Loucy (cell line): Measurements from ENCODE around the gene ADARB1.

Experiments
- H2AFZ ChIP-seq: fragments of 200-600 bp; sonication (generic); 2 replicates; pipeline ENCODE4 v1.6.0; 2016; ENCODE audit warnings: antibody characterized with exemption, mild to moderate bottlenecking, low read length, moderate library complexity
- H3F3A ChIP-seq: fragments of 200-600 bp; 2 replicates; pipeline ENCODE4 v1.6.0; 2016; ENCODE audit warnings: antibody characterized with exemption, low read depth, mild to moderate bottlenecking
- H3K27me3 ChIP-seq: fragments of 200-600 bp; sonication (generic); 2 replicates; pipeline ENCODE4 v1.6.1; 2014; ENCODE audit warnings: low read length, mild to moderate bottlenecking; ENCODE audit not compliant: insufficient read depth, poor library complexity, severe bottlenecking
- H3K36me3 ChIP-seq: fragments of 200-600 bp; sonication (generic); 2 replicates; pipeline ENCODE4 v1.6.1; 2016; ENCODE audit warnings: low read length; ENCODE audit not compliant: insufficient read depth
- H3K4me1 ChIP-seq: fragments of 200-600 bp; sonication (generic); 2 replicates; pipeline ENCODE4 v1.5.1; 2014; ENCODE audit warnings: low read length, mild to moderate bottlenecking; ENCODE audit not compliant: insufficient read depth, poor library complexity, severe bottlenecking
- H3K4me2 ChIP-seq: fragments of 200-600 bp; sonication (generic); 2 replicates; pipeline ENCODE4 v1.6.0; 2014; ENCODE audit warnings: antibody characterized with exemption, low read length, low read depth, mild to moderate bottlenecking; ENCODE audit not compliant: poor library complexity, severe bottlenecking
- H3K4me3 ChIP-seq: fragments of 200-600 bp; sonication (generic); 2 replicates; pipeline ENCODE4 v1.5.1; 2014; ENCODE audit warnings: low read length, mild to moderate bottlenecking, mixed read lengths; ENCODE audit not compliant: poor library complexity, severe bottlenecking
- H3K79me2 ChIP-seq: fragments of 200-600 bp; sonication (generic); 2 replicates; pipeline ENCODE4 v1.6.1; 2014; ENCODE audit warnings: low read length; ENCODE audit not compliant: insufficient read depth
- H3K9ac ChIP-seq: fragments of 200-600 bp; sonication (generic); 2 replicates; pipeline ENCODE4 v1.6.0; 2014; ENCODE audit warnings: mild to moderate bottlenecking, low read depth, low read length, moderate library complexity; ENCODE audit not compliant: poor library complexity, severe bottlenecking
- H3K9me2 ChIP-seq: fragments of 200-600 bp; sonication (generic); replicated peaks from 2 replicates; pipeline ENCODE4 v1.6.1; 2016; ENCODE audit warnings: low read depth, low read length, mixed read lengths
- H3K9me3 ChIP-seq: fragments of 200-600 bp; sonication (generic); 2 replicates; pipeline ENCODE4 v1.6.1; 2014; ENCODE audit warnings: mild to moderate bottlenecking, antibody characterized with exemption, low read length, low read depth; ENCODE audit not compliant: insufficient read depth
- H4K20me1 ChIP-seq: fragments of 200-600 bp; sonication (generic); 2 replicates; pipeline ENCODE4 v1.6.0; 2014; ENCODE audit warnings: antibody characterized with exemption, low read length, mild to moderate bottlenecking; ENCODE audit not compliant: insufficient read depth, poor library complexity, severe bottlenecking
- EZH2phosphoT487 ChIP-seq: fragments of 200-600 bp; IDR thresholded peaks from 2 replicates; pipeline ENCODE4 v1.6.1; 2018; ENCODE audit warnings: antibody characterized with exemption, mild to moderate bottlenecking, moderate library complexity, borderline replicate concordance
- TF ChIP-seq, protein P1 (sequence below): fragments of 200-600 bp; sonication (generic); conservative IDR thresholded peaks from 2 replicates; pipeline ENCODE4 v1.5.1; 2014; ENCODE audit warnings: mild to moderate bottlenecking, antibody characterized with exemption, low read length

The ADARB1 gene

DNA sequence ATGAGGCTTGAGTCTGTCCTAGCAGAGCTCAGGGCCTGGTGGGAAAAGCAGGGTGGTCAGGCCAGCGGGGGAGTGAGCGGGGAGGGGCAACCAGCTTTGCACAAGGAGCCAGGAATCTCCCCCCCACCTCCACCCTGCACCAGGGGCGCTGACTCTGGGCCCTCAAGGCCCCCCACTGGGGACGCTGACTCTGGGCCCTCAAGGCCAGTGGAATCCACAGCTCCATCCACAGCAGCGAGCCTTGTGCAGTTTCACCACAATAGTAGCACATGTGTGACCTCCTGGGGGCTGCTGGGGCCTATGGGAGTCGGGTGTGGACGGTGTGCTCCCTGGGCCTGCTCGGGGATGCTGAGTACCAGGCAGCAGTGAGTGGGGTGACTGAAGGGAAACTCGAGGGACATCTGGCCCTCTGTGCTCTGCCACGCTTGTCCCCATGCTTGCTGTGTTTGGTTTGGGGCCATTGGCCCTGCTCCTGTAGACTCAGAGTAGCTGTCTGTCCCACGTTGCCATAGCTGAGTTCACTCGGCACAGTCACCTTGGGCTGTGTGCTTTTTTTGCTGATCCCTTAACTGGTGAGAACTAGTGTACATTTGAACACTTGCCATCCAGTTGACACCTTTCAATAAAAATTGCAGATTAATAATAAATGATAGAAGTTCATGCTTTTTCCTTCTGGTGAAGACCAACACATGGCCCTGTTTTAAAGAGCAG, 89.2 kb downstream of the ADARB1 start:
- Histone ChIP-seq H2AFZ (no peak overlapping the region), H3F3A (no peaks in the 10 kb centered on the region; the same call in 1 of the 2 replicates), H3K79me2 (no peaks in the 10 kb centered on the region), H4K20me1 (no peaks in the 10 kb centered on the region), H3K9ac (no peak overlapping the region), H3K4me3 (no peak overlapping the region), H3K4me1 (peaks cover 7% of the 10 kb centered on the region), H3K9me2 (no peaks in the 10 kb centered on the region), H3K36me3 (no peaks in the 10 kb centered on the region), H3K27me3 (no peaks in the 10 kb centered on the region), H3K4me2 (no peak overlapping the region), H3K9me3 (no peaks in the 10 kb centered on the region)
- no peak for TF ChIP-seq EZH2phosphoT487
- TF ChIP-seq, protein P1, sequence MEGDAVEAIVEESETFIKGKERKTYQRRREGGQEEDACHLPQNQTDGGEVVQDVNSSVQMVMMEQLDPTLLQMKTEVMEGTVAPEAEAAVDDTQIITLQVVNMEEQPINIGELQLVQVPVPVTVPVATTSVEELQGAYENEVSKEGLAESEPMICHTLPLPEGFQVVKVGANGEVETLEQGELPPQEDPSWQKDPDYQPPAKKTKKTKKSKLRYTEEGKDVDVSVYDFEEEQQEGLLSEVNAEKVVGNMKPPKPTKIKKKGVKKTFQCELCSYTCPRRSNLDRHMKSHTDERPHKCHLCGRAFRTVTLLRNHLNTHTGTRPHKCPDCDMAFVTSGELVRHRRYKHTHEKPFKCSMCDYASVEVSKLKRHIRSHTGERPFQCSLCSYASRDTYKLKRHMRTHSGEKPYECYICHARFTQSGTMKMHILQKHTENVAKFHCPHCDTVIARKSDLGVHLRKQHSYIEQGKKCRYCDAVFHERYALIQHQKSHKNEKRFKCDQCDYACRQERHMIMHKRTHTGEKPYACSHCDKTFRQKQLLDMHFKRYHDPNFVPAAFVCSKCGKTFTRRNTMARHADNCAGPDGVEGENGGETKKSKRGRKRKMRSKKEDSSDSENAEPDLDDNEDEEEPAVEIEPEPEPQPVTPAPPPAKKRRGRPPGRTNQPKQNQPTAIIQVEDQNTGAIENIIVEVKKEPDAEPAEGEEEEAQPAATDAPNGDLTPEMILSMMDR, result no peak

DNA sequence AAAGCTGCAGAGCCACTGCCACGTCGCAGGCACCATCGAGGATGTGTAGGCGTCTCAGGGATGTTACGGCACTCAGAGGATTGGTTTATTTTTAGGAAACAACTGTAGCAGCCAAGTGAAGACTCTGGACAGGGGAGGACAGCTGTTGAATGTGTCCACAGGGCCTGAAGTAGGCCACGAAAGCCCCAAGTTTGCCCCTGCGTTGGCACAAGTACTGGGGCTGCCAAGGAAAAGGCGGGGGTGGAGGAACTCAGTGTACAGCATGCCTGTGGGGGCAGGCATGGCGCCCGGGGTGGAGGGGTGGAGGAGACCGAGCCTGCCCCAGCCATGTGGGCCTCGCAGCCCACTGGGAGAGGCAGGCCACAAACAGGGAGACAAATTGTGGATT, 89.7 kb downstream of the ADARB1 start:
- Histone ChIP-seq H2AFZ (no peak overlapping the region), H3K9me2 (no peaks in the 10 kb centered on the region), H3K36me3 (no peaks in the 10 kb centered on the region), H3K4me1 (peaks cover 13% of the 10 kb centered on the region), H3K4me3 (no peak overlapping the region), H3K27me3 (no peaks in the 10 kb centered on the region), H3K79me2 (no peaks in the 10 kb centered on the region), H3K9ac (no peak overlapping the region), H3K9me3 (no peaks in the 10 kb centered on the region), H4K20me1 (no peaks in the 10 kb centered on the region), H3F3A (no peaks in the 10 kb centered on the region; the same call in 1 of the 2 replicates), H3K4me2 (no peak overlapping the region)
- TF ChIP-seq, protein P1, result no peak
- TF ChIP-seq EZH2phosphoT487, result no peak

DNA sequence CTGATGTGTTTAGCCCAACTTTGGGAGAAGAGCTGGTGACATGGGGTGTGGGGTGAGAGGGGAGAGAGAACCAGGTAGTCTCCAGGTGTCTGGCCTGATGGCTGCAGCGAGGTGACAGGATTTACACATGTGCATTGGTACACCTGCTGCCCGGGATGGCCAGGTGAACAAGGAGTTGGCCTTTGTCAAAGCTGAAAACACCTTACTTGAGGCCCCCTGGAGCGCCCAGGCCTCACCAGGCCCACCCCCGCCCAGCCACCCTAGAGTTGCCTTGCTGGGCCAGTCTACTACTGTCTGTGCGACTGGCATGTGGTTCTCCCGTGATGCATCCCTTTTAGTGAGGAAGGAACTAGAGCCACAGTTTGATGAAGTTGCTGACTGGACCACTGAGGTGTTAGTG, 90.5 kb downstream of the ADARB1 start:
- H3K9me2 ChIP-seq, result no peaks in the 10 kb centered on the region
- H3F3A ChIP-seq, result no peaks in the 10 kb centered on the region; the same call in 1 of the 2 replicates
- H4K20me1 ChIP-seq, result no peaks in the 10 kb centered on the region
- H3K4me2 ChIP-seq, result no peak overlapping the region
- H3K4me1 ChIP-seq, result peaks cover 20% of the 10 kb centered on the region
- H3K9me3 ChIP-seq, result no peaks in the 10 kb centered on the region
- H3K27me3 ChIP-seq, result no peaks in the 10 kb centered on the region
- no peaks in the 10 kb centered on the region for H3K36me3 ChIP-seq
- H3K9ac ChIP-seq, result no peak overlapping the region
- no peak overlapping the region for H2AFZ ChIP-seq
- H3K4me3 ChIP-seq, result no peak overlapping the region
- TF ChIP-seq, protein P1, result no peak
- TF ChIP-seq EZH2phosphoT487, result no peak
- H3K79me2 ChIP-seq, result no peaks in the 10 kb centered on the region; the same call in 1 of the 2 replicates
